ENCODE results near the gene RAD51B. TPM values are rescaled to one million over a fixed set of nuclear protein-coding genes. Genes with fewer than 3 reads are reported as not detected.

The RAD51B gene
- total RNA-seq, 1 experiment from 2014 or later: 20.0 TPM

DNA sequence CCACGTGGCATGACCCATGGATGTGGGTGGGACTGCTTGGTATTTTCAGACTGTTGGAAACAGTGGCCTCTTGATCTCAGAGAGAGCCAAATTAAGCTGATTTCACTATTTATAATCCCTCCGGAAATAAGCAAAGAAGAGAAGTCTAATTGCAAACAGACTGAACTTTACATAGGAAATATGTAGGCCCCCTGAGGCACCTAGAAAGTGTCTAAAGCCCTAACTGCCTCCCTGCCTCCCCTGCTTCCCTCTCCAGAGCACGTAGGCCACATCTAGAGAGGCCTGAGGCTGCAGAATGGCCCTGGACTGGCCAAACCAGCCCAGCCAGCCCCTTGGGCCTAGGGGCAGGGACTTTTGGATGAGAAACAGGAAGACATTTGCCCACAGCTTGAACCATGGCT is 849.5 kb downstream of the RAD51B start:
- no peaks in the 10 kb centered on the region for H4K20me1 ChIP-seq (ENCODE audit: insufficient read depth)
- intact Hi-C loops (cut with micrococcal nuclease): no loop called here
- no peaks in the 10 kb centered on the region for H3K27me3 ChIP-seq (ENCODE audit: insufficient read depth, low read length)
- H2AFZ ChIP-seq (ENCODE audit: low read depth, low read length, poor library complexity, severe bottlenecking): no peak overlapping the region
- ChIA-PET POLR2A (no interaction called here), RAD21 (ENCODE audit: low non-redundant PET in 1 of 2, low total read pairs in 2 of 2, uncharacterized antibody in 2 of 2, unreplicated experiment in 2 of 2) (no interaction called here), CTCF (no interaction called here)
- TF ChIP-seq, protein P1, sequence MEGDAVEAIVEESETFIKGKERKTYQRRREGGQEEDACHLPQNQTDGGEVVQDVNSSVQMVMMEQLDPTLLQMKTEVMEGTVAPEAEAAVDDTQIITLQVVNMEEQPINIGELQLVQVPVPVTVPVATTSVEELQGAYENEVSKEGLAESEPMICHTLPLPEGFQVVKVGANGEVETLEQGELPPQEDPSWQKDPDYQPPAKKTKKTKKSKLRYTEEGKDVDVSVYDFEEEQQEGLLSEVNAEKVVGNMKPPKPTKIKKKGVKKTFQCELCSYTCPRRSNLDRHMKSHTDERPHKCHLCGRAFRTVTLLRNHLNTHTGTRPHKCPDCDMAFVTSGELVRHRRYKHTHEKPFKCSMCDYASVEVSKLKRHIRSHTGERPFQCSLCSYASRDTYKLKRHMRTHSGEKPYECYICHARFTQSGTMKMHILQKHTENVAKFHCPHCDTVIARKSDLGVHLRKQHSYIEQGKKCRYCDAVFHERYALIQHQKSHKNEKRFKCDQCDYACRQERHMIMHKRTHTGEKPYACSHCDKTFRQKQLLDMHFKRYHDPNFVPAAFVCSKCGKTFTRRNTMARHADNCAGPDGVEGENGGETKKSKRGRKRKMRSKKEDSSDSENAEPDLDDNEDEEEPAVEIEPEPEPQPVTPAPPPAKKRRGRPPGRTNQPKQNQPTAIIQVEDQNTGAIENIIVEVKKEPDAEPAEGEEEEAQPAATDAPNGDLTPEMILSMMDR (IDR thresholded peaks at IDR 0.05 in 2 of 3, conservative IDR thresholded peaks at IDR 0.05 in 1 of 3; ENCODE audit: borderline replicate concordance in 1 of 3, insufficient read depth in 1 of 3, low read depth in 2 of 3, low read length in 2 of 3): no peak
- TF ChIP-seq, protein P2, sequence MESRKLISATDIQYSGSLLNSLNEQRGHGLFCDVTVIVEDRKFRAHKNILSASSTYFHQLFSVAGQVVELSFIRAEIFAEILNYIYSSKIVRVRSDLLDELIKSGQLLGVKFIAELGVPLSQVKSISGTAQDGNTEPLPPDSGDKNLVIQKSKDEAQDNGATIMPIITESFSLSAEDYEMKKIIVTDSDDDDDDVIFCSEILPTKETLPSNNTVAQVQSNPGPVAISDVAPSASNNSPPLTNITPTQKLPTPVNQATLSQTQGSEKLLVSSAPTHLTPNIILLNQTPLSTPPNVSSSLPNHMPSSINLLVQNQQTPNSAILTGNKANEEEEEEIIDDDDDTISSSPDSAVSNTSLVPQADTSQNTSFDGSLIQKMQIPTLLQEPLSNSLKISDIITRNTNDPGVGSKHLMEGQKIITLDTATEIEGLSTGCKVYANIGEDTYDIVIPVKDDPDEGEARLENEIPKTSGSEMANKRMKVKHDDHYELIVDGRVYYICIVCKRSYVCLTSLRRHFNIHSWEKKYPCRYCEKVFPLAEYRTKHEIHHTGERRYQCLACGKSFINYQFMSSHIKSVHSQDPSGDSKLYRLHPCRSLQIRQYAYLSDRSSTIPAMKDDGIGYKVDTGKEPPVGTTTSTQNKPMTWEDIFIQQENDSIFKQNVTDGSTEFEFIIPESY (IDR thresholded peaks at IDR 0.05; ENCODE audit: extremely low read depth, insufficient replicate concordance, low read length): no peak
- TF ChIP-seq JUND (IDR thresholded peaks at IDR 0.05) (no peak), SRF (IDR thresholded peaks at IDR 0.05; ENCODE audit: low read depth) (no peak), ZFX (IDR thresholded peaks at IDR 0.05) (no peak)
- TF ChIP-seq, protein P3, sequence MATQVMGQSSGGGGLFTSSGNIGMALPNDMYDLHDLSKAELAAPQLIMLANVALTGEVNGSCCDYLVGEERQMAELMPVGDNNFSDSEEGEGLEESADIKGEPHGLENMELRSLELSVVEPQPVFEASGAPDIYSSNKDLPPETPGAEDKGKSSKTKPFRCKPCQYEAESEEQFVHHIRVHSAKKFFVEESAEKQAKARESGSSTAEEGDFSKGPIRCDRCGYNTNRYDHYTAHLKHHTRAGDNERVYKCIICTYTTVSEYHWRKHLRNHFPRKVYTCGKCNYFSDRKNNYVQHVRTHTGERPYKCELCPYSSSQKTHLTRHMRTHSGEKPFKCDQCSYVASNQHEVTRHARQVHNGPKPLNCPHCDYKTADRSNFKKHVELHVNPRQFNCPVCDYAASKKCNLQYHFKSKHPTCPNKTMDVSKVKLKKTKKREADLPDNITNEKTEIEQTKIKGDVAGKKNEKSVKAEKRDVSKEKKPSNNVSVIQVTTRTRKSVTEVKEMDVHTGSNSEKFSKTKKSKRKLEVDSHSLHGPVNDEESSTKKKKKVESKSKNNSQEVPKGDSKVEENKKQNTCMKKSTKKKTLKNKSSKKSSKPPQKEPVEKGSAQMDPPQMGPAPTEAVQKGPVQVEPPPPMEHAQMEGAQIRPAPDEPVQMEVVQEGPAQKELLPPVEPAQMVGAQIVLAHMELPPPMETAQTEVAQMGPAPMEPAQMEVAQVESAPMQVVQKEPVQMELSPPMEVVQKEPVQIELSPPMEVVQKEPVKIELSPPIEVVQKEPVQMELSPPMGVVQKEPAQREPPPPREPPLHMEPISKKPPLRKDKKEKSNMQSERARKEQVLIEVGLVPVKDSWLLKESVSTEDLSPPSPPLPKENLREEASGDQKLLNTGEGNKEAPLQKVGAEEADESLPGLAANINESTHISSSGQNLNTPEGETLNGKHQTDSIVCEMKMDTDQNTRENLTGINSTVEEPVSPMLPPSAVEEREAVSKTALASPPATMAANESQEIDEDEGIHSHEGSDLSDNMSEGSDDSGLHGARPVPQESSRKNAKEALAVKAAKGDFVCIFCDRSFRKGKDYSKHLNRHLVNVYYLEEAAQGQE (IDR thresholded peaks at IDR 0.05; ENCODE audit: low read depth): no peak
- no TSS peak for BruUV-seq (replicated peaks)
- H3K27ac ChIP-seq (ENCODE audit: low read depth, low read length): no peak overlapping the region
- H3K4me3 ChIP-seq (replicated peaks in 1 of 2; ENCODE audit: low read depth in 1 of 2, low read length in 2 of 2): no peak overlapping the region
- no peaks in the 10 kb centered on the region for H3K36me3 ChIP-seq (ENCODE audit: control insufficient read depth in 1 of 2, insufficient read depth in 2 of 2, low read length in 2 of 2)
- no peaks in the 10 kb centered on the region; a peak in 1 of 4 replicates for H3K9me3 ChIP-seq (ENCODE audit: control insufficient read depth in 1 of 2, insufficient read depth in 1 of 2, low read depth in 1 of 2, low read length in 2 of 2)
- H3K9ac ChIP-seq (ENCODE audit: low read length): no peak overlapping the region
- H3K9me2 ChIP-seq (ENCODE audit: insufficient read depth): no peaks in the 10 kb centered on the region
- ATAC-seq (no peak), DNase-seq (ENCODE audit: low read depth, low spot score) (no peak)
- H3K79me2 ChIP-seq (ENCODE audit: insufficient read depth, low read length): no peaks in the 10 kb centered on the region
- H3K4me2 ChIP-seq (ENCODE audit: low read length): no peak overlapping the region
- peaks cover 15 to 24% of the 10 kb centered on the region in 2 experiments; a peak in 2 of 4 replicates for H3K4me1 ChIP-seq (ENCODE audit: control insufficient read depth in 1 of 2, insufficient read depth in 2 of 2, low read length in 2 of 2)

All from HCT116 (cell line).